ENCODE measurements around the gene RASSF3. TPM values are rescaled to one million over a fixed set of nuclear protein-coding genes. Genes with fewer than 3 reads are reported as not detected.
A peak's percentile ranks its signal among the peaks of the same experiment; 100 is the strongest.

RASSF3 gene
- total and polyA plus RNA-seq, 10 of the 15 experiments (the other 5 are each of a cell fraction or from before 2014, with no cell fraction given) = 6.9 to 62.4 (median 30.3) TPM

DNA sequence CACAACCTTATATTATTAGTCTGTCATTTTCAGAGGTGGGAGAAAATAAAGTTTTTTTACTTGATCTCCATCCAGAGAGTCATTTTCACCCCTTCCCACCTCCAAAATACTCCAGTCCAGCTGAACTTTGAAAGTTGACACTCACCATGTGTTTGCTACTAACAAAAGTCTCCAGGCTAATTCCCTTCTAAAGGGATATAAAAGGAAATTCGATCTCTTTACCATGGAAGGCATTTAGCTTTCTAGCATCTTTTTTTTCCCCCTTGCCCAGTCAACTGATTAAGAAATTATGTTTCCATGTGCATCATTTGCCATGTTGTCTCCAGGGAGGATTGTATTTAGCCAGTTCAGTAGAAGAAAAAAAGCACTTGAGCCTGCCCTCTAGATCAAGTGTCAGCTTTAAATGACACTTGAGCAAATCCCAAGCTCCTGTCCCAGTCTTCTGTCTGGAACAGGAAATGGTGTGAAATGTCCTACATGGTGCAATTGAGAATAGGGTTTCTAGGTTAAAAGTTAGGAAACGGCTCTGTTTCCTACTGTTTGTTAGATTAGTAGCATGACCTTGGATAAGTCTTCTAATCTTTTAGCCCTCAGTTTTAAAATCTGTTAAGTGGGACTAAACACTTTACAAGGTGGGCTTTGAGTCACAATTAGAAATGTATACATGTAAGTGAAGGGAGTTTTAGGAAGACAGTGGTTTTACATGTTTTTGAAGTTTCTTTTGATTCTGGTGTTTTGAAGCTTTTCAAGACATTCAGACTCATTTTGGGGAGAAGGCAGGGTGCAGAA, 81.7 kb downstream of the RASSF3 start:
- Histone ChIP-seq H3K79me2 (ENCODE audit: control insufficient read depth, insufficient read depth, low read length) (peaks cover 1% of the 10 kb centered on the region; the same call in 1 of the 2 replicates), H3K27me3 (replicated peaks in 1 of 2; ENCODE audit: control insufficient read depth in 2 of 2, insufficient read depth in 2 of 2, low read length in 1 of 2) (no peaks in the 10 kb centered on the region), H3K9me3 (replicated peaks; ENCODE audit: control insufficient read depth, insufficient read depth, low read length) (no peaks in the 10 kb centered on the region), H3K4me1 (ENCODE audit: control insufficient read depth, insufficient read depth, low read length) (no peaks in the 10 kb centered on the region), H3K4me3 (no peak overlapping the region), H4K20me1 (ENCODE audit: control insufficient read depth, insufficient read depth) (no peaks in the 10 kb centered on the region), H3K36me3 (ENCODE audit: control insufficient read depth in 2 of 2, insufficient read depth in 2 of 2, low read length in 1 of 2) (peaks cover 7 to 19% of the 10 kb centered on the region in 2 experiments), H2AFZ (ENCODE audit: control insufficient read depth, low read depth, low read length) (no peak overlapping the region), H3K4me2 (ENCODE audit: control insufficient read depth, insufficient read depth) (no peak overlapping the region), H3K27ac (ENCODE audit: control insufficient read depth, insufficient read depth) (no peak overlapping the region), H3K9ac (ENCODE audit: control insufficient read depth, insufficient read depth, low read length) (no peak overlapping the region)
- ChIA-PET RAD21 (ENCODE audit: unreplicated experiment) (interaction anchor here (0.7 to 1.1 kb wide), 2 partner anchors 12 to 22 kb away, joined by 3 to 4 read pairs; no protein-coding TSS in a partner anchor), POLR2A (no interaction called here), CTCF (interaction anchor here (1.3 kb wide), 1 partner anchor 142 kb away, joined by 4 read pairs; no protein-coding TSS in a partner anchor), SMC1A (ENCODE audit: uncharacterized antibody, unreplicated experiment) (interaction anchor here (0.6 to 8.5 kb wide), 5 partner anchors 10 to 799 kb away, joined by 3 to 139 read pairs (median 7); no protein-coding TSS in a partner anchor)
- intact Hi-C loops (cut with micrococcal nuclease; ENCODE audit: unreplicated experiment) (no loop called here), in situ Hi-C loops (cut with MboI) (no loop called here)
- TF ChIP-seq ZBTB40 (IDR thresholded peaks at IDR 0.05; ENCODE audit: borderline replicate concordance) (peak; percentile 49; the same call in 1 of the 2 replicates), NR2C1 (IDR thresholded peaks at IDR 0.05) (no peak), POLR2AphosphoS2 (IDR thresholded peaks at IDR 0.05; ENCODE audit: low read depth, low read length) (no peak), NFYB (IDR thresholded peaks at IDR 0.05; ENCODE audit: insufficient read depth, low read depth, low read length) (no peak)
- 60% methylated on average over 2 of the region's 2 CpGs for WGBS (ENCODE audit: insufficient coverage, insufficient replicate concordance, low lambda C conversion rate, missing lambda C conversion rate)
- BruUV-seq (replicated peaks) = no TSS peak
- DNase-seq (ENCODE audit: low read depth, low spot score) (no peak), FAIRE-seq (no peak), ATAC-seq (no peak)
